Endometrium (tissue), 2 donors: Measurements from ENCODE around the gene ADAT3.

Source experiments
- FAIRE-seq: peaks from 2 replicates; lab custom pipeline; 2012; peaks lifted over from hg19 to GRCh38; lab: Jason Lieb, UNC
- donor health status: control.
- donor health status: control.

The ADAT3 gene

GRCh38 chr19:1938071-1938470 lies 32.9 kb downstream of the ADAT3 start:
- FAIRE-seq = no peak

- FAIRE-seq = no peak
Measured at GRCh38 chr19:1941146-1942077, 36.2 kb downstream of the ADAT3 start, which contains the start of gene CSNK1G2. TSS of gene CSNK1G2 (plus strand) at chr19:1941172. CDS start at chr19:1969773, 28,601 bp downstream.

GRCh38 chr19:1942078-1942933 lies 37.1 kb downstream of the ADAT3 start:
- FAIRE-seq = no peak

GRCh38 chr19:1942934-1943555 lies 37.8 kb downstream of the ADAT3 start:
- no peak for FAIRE-seq

- FAIRE-seq = no peak
Measured at GRCh38 chr19:1943661-1944087, 38.5 kb downstream of the ADAT3 start.

GRCh38 chr19:1944088-1944915 lies 39.1 kb downstream of the ADAT3 start:
- no peak for FAIRE-seq

- no peak for FAIRE-seq
Measured at GRCh38 chr19:1944916-1945561, 39.8 kb downstream of the ADAT3 start.

- FAIRE-seq = no peak
Measured at GRCh38 chr19:1945899-1946298, 40.7 kb downstream of the ADAT3 start.

GRCh38 chr19:1947651-1948209 lies 42.5 kb downstream of the ADAT3 start:
- FAIRE-seq = no peak

GRCh38 chr19:1949304-1950101 lies 44.3 kb downstream of the ADAT3 start:
- no peak for FAIRE-seq

- no peak for FAIRE-seq
Measured at GRCh38 chr19:1950640-1951039, 45.4 kb downstream of the ADAT3 start.

- no peak for FAIRE-seq
Measured at GRCh38 chr19:1952635-1953034, 47.4 kb downstream of the ADAT3 start.

- FAIRE-seq = no peak
Measured at GRCh38 chr19:1953037-1953436, 47.8 kb downstream of the ADAT3 start.

GRCh38 chr19:1953441-1954094 lies 48.4 kb downstream of the ADAT3 start:
- no peak for FAIRE-seq

GRCh38 chr19:1954532-1954933 lies 49.3 kb downstream of the ADAT3 start:
- no peak for FAIRE-seq

- no peak for FAIRE-seq
Measured at GRCh38 chr19:1955171-1956121, 50.2 kb downstream of the ADAT3 start.

GRCh38 chr19:1956122-1956494 lies 50.9 kb downstream of the ADAT3 start:
- no peak for FAIRE-seq

GRCh38 chr19:1956868-1957492 lies 51.8 kb downstream of the ADAT3 start:
- FAIRE-seq = no peak
